HS-27A (cell line): ENCODE data around the gene TNFRSF12A.

Experiments used
- DNase-seq: peaks from one replicate; pipeline ENCODE4 v3.0.0-alpha.2; 2012; ENCODE audit warnings: low read depth, missing footprints

The TNFRSF12A gene

DNA sequence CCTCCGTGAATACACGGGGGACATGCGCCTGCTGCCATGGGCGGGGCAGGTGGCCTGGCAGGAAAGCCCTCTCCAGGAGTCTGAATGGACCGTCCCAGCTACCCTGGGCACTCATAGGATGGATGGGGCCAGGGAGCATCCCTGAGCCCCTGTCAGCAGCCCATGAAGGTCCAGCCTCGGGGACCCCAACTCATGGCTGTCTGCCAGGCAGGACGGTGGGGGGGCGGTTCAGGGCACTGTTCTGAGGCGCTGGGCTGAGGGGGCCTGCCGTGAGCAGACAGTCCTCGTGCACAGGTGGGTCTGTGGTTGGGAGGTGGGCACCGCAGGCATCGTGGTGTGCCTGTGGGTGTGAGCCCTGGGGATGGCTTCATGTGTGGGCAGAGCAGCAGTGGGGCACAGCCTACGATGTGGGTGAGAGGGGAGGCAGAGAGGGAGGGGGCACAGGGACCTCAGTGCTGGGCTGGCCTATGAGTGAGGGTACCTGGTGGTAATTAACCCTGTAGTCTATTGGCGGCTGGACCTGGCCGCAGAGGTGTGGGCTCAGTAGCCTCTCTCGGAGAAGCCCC lies 33.5 kb upstream of the TNFRSF12A start:
- no peak for DNase-seq

DNA sequence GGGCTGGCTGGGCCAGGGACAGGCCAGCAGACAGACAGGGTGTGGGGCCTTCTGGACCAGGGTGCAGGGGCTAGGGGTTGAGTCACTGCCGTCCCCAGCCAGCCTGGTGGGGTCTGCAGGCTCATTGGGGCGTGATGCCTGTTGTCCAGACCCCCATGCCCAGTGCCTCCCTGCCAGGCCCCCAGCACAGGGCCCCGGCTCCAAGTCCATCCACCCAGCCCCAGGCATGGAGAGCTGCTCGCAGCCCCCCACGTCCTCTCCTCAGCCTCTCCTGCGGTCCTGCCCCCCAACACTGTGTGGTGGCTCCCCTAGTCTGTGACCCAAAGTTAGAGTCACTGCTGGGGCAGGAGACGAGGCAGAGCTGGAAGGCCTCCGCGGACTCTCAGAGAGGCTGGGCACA lies 32.9 kb upstream of the TNFRSF12A start:
- no peak for DNase-seq

DNA sequence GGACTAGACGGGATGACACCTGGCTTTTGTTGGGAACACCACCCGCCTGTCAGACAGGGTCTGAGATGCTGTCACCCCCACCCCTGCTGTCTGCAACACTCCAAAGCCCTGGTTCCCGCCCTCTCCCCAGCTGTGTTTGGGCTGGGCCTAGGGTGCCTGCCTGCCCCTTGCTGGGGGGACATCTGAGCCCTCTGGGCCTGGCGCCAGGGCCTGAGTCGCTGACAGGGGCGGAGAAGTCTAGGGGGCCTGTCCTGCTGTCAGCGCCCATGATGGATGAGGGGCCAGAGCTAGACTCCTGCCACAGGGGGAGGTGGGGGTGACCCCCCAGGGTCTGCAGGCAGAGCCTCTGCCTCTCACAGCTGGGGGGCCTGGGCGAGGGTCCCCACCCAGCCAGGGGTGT lies 32.3 kb upstream of the TNFRSF12A start:
- DNase-seq, result no peak

DNA sequence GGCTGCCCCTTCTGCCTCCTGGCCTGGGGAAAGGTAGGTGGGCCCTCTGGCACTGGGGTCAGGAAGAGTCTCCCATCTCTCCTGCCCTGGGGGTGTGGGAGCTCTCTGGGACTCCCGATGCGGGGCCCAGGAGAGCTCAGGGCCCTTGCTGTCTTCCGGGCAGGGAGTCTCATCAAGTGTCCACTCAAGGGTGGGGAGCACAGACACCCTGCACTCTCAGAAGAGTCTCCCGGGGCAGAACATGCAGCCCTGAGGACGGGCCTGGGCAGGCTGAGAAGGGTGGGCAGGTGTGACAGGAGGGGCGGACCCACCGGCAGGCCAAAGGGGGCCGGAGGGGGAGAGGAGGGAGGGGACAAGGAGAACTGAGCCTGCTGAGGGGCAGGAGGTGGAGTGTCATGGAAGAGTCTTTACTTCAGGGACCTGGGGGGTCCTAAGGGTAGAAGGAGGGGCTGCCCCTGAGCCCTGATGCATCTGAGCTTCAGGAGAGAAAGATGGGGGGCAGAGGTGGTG lies 31.5 kb upstream of the TNFRSF12A start:
- no peak for DNase-seq

DNA sequence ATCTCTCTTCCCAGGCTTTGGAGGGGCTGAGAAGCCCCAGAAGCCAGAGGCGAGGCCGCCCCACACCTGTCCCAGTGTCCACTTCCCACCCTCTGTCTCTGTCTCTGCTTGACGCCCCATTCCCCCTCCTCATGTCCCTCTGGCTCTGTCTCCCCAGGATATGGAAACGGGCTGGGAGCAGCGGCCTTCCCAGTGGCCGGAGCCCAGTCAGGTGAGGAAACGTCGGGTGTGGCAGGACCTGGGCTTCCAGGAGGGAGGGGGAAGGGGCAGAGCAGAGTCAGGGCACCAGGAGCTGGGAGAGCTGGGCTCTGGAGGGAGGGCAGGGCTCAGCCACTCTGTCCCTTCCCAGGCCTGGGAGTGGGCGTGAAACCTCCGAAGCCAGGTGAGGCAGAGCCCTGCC lies 29.3 kb upstream of the TNFRSF12A start:
- DNase-seq, result no peak

DNA sequence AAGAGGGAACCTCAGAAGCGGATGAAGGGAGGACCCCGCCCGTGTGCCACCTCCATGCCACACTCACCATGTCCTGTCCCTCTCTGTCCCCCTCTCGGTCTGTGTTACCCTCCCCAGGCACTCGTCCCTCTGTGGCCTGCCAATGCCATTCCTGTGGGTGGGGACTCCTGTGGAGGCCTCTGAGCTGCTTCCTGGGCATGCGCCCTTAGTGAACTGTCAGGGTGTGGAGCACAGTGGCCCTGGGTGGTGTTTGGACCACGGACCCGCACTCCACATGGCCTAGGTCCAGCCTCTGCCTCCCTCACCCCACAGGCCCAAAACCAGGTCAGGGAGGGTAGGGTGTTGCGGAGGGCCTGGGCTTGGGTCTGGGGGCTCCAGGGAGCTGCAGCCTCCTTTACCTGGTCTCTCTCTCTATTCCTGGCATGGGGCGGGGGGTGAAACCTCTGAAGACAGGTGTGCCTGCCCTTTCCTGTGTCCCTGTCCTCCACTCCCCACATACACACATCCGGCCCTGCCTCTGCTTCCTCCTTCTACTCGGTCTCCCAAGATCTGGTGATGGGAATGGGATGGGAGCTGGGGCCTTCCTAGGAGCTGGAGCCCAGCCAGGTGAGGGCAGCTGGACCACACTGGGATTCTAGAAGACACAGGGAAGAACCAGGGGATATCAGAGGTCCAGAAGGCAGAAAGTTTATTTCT lies 28.5 kb upstream of the TNFRSF12A start:
- DNase-seq, result no peak

DNA sequence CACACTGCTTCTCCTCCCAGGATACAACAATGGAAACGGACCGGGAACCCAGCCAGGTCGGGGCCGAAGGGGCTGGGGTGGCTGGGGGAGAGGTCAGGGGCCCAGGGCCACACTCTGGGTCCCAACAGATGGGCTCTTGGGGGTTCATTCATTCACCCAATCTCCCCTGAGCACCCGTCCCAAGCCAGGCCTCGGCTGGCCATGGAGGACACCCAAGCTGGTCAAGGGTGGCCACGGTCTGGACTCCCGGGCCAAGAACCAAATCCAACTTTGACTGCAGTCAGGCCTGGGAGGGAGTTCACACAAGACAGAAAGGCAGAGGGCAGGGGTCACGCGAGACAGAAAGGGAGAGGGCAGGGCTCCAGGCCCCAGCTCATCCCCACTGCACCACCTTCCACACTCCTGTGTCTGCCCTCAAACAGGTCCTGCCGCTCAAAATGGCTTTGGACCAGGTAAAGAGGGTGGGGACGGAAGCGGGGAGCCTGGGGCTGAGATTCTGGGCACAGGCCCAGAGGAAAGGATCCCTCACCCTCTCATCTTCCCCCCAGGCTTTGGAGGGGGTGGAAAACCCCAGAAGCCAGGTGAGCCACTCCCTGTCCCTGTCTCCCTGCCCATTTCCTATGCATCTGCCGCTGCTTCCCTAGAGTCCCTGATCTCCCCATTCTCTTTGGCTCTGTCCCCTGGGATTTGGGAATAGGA lies 27.6 kb upstream of the TNFRSF12A start:
- DNase-seq, result no peak

DNA sequence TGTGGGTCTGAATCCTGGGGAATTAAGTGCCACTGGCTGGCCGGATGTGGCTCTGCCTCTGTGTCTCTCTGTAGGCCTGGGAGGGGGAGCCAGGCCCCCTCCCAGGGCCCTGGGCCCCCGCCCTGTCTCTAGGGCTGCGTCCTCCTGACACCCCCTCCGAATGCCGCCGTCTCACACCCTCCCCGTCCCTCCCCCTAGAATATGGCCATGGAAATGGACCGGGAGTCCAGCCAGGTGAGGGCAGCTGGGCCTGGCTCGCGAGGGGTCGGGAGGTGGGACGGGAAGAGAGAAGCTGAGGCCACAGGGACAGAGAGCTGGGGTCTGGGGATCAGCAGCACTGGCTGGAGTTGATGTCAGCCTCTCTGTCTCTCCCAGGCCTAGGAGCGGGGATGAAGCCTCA lies 23.9 kb upstream of the TNFRSF12A start:
- DNase-seq, result no peak

DNA sequence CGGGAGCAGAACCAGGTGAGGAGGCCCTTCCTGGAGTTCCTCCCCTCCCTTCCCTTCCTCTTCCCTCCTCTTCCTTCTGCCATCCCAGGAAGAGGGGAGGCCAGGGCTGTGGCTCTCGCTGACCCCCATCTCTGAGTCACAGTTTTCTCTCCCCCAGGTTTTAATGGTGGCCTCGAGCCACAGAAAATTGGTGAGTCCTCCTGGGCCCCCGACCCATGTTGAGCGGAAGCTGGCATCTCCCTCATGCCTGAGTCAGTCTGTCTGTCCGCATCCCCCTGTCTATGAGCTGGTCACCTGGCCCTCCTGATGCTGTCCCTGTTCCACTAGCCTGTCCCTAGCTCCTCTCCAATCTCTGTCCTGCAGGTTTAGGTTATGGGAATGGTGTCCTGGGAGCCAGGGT lies 20.2 kb upstream of the TNFRSF12A start:
- DNase-seq, result no peak

DNA sequence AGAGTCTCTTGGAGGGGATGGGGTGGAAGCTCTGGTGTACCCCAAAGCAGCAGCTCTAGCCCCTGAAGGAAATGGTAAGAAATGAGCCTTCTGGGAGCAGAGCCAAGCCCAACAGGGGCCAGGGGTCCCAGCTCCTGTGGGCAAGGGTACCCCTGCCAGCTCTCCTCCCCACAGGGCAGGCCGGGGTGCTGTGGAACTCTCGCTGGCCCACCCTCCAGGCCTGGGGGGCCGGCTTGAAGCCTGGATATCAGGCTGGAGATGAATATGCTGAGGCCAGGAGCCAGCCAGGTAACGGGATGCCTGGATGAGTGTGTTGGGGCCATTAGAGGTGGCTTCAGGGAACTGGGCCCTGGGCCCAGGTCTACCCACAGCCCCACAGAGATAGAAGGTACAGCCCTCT lies 19.6 kb upstream of the TNFRSF12A start:
- DNase-seq, result no peak

DNA sequence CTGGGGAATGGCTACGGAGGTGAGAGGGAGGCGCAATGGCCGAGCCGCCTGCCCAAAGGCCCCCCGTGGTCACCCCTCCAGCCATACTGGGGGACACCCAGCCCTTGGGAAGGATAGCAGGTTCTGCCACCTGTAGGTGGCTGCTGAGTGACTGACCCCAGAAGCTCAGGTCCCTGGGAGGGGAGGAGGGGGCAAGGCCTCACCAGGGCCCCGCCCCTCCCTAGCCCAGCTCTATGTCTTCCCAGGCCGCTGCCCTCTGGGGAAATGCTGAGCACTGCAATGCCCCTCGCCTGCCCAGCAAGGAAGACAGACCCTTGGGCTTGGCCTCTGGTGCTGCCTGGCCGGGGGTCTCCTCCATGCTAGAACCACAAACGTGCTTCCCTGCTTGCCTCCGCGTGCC lies 18.9 kb upstream of the TNFRSF12A start:
- DNase-seq, result no peak

DNA sequence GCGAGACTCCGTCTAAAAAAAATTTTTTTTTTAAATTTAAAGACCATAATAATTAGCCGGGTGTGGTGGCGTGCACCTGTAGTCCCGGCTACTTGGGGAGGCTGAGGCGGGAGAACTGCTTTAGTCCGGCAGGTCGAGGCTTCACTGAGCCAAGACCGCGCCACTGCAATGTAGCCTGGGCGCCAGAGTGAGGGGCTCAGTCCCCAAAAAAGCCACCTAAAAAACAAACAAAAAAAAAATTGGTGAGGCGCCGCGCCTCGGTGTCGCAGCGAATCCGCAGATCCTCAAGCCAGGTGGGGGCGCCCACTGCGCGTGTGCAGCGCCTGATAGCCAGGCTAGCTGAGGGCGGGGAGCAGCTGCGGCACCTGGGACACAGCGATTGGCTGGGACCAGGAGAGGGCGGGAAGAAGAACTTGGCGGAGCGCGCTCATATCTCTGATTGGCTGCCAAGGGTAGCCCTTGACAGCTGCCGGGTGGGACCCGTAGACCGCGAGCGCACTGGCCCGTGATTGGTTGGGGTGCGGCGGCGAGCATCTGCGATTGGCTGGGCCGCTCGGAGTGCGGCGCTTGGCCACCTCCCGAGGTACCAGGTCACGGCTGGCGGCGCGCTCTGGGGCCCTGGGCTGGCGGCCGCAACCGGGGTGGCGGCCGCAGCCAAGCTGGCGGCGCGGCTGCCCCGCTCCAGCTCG lies 16.4 kb upstream of the TNFRSF12A start:
- DNase-seq, result peak; percentile 94

DNA sequence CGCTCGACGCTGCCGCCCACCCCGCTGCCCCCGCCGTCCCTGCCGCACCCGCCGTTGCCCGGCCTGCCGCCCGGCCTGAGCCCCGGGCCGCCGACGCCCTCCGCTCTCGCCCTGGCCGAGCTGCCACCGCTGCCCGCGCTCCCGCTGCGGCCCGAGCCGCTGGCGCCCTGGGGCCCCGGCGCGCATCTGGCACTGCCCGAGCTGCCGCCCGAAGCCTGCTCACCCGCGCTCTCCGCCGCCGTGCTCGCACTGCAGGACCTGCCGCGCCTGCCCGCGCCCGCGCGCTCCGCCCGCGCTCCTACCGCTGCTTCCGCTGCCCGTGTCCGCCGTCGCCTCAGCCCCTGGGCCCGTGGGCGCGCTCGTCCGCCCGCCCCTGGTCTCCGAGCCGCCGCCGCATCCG lies 15.8 kb upstream of the TNFRSF12A start:
- no peak for DNase-seq

DNA sequence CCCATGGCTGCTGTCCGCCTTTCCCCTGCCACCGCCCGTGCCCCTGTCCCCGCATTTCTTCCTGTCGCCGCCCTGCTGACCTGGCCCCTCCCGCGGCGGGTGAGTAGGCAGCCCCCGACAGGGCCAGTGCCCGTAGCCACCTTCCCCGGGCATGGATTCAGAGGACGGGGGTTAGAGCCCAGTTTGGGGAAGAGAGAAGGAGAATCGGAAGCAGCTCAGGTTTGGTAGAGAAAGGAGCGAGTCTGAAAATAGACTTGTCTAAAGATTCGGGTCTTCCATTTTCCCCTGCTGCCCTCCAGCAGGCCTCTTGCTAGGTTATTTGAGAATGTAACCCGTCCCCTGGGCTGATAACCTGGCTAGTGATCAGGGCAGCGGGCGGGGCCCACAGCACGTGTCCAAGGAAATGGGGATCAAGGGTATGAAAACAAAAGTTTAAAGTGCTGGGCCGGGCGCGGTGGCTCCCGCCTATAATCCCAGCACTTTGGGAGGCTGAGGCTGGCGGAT lies 15.3 kb upstream of the TNFRSF12A start:
- DNase-seq, result no peak

DNA sequence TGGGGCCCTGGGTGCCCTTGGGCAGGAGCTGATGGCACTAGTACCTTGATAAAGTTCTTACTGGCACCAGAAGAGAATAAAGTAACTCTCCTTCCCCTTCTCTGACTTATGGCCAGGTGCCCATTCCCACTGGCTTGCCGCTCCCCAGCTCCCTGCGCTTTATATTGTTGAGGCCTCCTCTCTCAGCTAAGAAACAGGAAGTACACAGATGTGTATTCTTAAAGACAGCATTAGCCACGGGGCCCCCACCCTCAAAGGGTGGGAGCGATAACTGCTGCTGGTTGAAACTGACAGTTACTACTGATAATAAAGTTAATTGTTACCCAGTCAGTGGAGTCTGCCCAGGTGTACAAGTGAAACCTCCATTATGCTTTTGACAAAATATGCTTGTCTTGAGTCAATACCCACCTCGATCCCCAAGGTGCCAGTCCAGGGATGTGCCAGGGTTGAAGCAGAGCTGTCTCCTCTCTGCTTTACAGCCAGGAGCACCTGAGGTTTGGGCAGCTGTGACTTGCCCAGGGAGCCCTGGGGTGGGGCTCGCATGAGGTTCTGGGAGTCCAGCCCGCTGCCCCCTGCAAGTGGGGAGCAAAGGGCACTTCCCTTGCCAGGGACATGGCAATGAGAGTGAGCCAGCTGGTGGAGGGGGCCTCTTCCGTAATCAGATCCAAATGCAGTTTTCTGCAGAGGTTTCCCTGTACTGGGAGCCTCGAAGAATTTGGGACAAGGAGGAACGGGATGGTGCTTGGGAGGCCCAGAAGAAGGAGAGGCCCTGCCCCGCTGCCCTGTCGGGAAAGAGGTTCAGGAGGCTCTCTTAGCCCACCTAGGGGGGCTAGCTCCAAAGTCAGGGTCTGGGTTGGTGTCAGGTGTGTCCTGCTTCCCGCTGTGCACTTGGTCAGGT lies 12.9 kb upstream of the TNFRSF12A start:
- DNase-seq, result no peak

DNA sequence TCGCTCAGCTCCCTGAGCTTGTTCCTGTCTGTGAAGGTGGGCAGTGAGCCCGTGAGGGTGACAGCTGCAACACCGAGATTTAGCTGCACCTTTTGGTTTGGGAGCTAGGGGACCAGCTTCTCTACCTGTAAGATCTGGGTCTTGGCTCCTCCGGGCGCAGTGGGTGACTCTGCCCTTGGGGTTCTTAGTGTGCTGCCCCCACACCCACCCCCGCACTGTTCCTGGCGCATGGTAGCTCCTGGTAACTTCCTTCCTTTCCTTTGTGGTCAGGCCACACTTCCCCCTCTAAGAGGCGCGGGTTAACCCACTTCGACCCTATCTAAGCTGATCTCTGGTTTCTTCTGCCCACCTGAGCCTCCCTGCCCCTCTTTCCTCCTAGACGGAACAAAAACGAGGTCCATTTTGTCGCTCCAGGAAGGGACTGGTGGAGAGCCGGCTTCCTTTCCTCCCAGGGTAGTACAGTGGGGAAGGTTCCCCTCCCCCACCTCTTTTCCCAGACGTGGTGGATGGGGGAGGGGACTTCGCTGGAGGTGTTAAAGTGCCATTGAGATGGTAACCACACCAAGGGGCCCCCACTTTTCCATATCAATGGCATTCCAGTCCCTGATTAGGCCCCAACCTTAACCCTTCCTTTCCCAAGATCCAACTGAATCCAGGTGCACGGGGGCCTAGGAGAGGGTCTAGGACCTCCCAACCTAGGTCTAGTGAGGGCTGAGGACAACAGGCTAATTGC lies 12.0 kb upstream of the TNFRSF12A start:
- DNase-seq, result no peak

DNA sequence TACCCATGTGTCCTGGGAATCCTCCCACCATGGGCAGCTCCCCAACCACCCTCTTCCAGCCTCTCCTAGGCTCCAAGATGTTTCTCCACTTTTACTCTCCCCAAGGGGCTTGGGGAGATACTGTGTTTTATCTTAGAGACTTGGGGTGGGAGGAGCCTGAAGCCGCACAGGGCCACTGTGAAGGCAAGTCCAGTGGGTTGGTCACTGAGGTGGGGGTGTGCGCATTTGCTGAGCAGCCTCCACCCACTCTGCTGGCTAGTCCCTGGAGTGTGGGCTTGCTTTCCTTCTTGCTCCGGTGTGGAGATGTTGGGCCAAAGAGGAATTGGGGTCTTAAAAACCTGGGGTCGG lies 11.5 kb upstream of the TNFRSF12A start:
- no peak for DNase-seq

DNA sequence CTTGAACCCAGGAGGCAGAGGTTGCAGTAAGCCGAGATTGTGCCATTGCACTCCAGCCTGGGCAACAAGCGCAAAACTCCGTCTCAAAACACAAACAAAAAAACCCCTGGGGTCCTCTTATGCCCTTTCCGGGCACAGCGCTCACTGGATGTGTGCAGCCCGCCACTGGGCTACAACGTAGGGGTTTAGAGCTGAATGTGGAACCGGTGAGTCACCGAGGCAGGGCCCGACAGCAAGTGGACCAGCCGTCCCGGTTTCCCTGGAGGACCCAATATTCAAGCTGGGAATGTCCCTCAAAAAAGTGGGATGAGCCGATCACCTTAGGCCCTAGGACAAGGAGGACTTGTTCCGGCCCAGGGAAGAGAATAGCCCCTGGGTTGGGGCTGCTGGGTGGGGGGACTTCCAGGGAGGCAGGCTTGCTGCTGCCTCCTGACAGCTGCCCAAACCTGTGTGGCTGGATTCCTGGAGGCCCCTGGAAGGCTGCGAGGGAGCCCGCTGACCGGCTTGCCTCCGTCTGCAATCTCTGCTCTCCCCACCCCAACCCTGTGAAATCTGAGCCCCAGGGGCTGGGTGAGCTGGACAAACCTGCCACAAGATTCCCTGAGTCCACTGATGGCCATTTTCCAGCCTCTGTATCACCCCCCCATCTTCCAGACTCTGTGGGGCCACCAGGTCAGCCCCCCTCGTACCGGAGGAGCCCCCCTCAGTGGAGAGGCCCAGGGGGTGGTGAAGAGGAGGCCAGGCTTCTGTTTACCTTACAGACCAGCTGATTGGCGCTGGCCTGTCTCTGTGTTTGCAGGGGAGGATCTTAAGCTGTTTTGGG lies 10.4 kb upstream of the TNFRSF12A start:
- no peak for DNase-seq

DNA sequence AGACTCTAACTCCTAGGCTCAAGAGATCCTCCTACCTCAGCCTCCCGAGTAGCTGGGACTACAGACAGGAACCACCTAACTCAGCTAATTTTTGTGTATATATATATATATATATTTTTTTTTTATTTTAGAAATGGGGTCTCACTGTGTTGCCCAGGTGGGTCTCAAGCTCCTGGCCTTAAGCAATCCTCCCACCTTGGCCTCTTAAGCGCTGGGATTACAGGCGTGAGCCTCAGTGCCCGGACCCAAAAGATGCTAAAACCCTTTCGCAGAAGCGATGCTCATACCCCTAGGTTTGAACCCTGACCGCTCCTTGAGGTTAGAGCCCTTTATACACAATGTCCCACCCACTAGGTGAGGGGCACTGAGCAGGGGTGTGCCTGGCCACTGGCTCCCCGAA lies 9.7 kb upstream of the TNFRSF12A start:
- DNase-seq, result no peak

DNA sequence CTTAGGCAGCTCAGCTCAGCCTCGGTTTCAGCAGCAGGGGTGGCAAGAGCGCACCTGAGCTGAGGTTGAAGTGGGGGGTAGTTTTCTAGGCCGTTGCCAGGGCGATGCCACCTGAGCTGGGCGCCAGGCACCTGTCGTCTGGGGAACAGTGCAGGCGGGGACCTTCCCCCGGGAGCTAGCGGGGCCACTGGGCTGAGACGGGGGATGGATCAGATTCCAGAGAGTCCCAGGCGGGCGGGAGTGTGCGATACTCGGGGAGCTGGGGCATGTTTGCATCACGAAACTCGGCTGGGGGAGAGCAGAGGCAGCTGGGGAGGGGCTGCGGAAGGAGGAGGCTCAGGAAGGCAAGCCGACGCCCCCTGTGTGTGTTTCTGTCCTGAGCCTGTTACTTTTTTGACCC lies 7.9 kb upstream of the TNFRSF12A start:
- DNase-seq, result no peak
